ENCODE data around the gene ALDH8A1. TPM values are rescaled to one million over a fixed set of nuclear protein-coding genes. Genes with fewer than 3 reads are reported as not detected.

ALDH8A1 gene
- total and polyA plus RNA-seq, 4 donors = 0.30 to 1.1 (median 0.57) TPM

DNA sequence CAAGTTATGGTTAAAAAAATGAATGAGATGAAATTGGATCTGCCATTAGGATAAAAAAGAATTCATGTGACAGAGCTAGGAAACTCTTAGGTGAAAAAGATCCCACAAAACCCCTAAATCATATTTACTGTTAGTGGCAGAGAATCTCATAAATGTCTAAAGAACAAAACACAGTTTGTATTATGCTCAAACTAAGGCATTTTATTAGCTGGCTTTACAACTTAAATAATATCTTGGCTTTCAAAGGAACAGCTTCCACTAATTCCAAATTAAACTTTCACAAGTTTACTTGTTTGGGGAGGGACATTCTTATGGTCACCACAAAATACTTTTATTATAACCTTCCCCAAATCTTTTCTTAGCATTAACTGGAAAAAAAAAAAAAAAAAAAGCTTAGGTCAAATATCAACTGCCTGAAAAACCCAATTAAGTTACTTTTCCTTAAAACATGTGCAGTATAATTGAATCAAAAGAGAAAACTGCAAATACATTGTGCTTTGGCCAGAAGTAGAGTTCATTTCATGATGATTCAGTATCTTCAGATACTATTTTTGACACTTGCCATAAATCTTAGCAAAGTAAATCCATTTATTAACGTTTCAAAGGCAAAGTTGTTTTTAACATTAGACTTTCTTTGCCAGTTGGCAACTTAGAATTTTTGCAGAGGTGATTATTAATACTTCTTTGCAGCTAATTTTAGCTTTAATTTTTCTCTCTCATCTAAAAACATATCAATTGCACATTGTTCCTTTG is 14.7 kb upstream of the ALDH8A1 start:
- ATAC-seq (ENCODE audit: insufficient read depth, low FRiP score) = no peak
- Histone ChIP-seq H3K27ac (ENCODE audit: low read depth in 1 of 2, low read length in 1 of 2) (no peak overlapping the region), H3K4me3 (no peak overlapping the region), H3K36me3 (ENCODE audit: control insufficient read depth in 4 of 4, insufficient read depth in 4 of 4, low read length in 4 of 4) (peaks cover 0 to 19% (median 14%) of the 10 kb centered on the region in 4 donors), H3K4me1 (ENCODE audit: control insufficient read depth in 5 of 5, insufficient read depth in 5 of 5, low read length in 5 of 5) (no peaks in the 10 kb centered on the region), H3K9ac (ENCODE audit: insufficient read depth in 1 of 2, low read length in 2 of 2) (no peak overlapping the region), H3K27me3 (ENCODE audit: control insufficient read depth in 3 of 3, insufficient read depth in 3 of 3, low read length in 2 of 3) (no peaks in the 10 kb centered on the region), H3K9me3 (ENCODE audit: control insufficient read depth in 4 of 4, insufficient read depth in 3 of 4, low read length in 3 of 4) (peaks cover 0 to 2% (median 0%) of the 10 kb centered on the region in 4 donors)
- WGBS, 2 donors = 73 to 76% methylated on average over 1 of the region's 1 CpG
- DNase-seq = no peak
- TF ChIP-seq, protein P1, sequence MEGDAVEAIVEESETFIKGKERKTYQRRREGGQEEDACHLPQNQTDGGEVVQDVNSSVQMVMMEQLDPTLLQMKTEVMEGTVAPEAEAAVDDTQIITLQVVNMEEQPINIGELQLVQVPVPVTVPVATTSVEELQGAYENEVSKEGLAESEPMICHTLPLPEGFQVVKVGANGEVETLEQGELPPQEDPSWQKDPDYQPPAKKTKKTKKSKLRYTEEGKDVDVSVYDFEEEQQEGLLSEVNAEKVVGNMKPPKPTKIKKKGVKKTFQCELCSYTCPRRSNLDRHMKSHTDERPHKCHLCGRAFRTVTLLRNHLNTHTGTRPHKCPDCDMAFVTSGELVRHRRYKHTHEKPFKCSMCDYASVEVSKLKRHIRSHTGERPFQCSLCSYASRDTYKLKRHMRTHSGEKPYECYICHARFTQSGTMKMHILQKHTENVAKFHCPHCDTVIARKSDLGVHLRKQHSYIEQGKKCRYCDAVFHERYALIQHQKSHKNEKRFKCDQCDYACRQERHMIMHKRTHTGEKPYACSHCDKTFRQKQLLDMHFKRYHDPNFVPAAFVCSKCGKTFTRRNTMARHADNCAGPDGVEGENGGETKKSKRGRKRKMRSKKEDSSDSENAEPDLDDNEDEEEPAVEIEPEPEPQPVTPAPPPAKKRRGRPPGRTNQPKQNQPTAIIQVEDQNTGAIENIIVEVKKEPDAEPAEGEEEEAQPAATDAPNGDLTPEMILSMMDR (IDR thresholded peaks at IDR 0.05; ENCODE audit: control extremely low read depth, extremely low read depth) = no peak

DNA sequence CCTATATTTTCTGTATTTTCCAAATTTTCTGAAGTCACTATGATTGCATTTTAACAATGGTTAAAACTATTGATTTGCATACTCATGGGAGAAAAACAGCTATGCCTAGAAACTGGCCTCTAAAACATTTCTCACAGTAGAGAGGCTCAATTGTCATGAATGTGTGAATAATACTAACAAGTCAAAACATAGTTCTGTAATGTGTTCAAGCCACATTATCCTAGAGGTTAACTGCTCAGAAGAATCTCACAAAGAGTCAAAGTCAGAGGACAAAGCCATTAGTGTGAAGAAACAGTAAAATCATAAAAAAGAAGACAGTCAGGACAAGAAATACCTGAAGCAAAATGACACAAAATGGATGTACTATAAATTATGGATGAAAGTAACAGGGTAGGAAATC is 12.5 kb upstream of the ALDH8A1 start:
- Histone ChIP-seq H3K9ac (ENCODE audit: insufficient read depth in 1 of 2, low read length in 2 of 2) (no peak overlapping the region), H3K9me3 (ENCODE audit: control insufficient read depth in 4 of 4, insufficient read depth in 3 of 4, low read length in 3 of 4) (peaks cover 0 to 2% (median 1%) of the 10 kb centered on the region in 4 donors), H3K27me3 (ENCODE audit: control insufficient read depth in 3 of 3, insufficient read depth in 3 of 3, low read length in 2 of 3) (no peaks in the 10 kb centered on the region), H3K36me3 (ENCODE audit: control insufficient read depth in 4 of 4, insufficient read depth in 4 of 4, low read length in 4 of 4) (peaks cover 0 to 17% (median 15%) of the 10 kb centered on the region in 4 donors), H3K4me1 (ENCODE audit: control insufficient read depth in 5 of 5, insufficient read depth in 5 of 5, low read length in 5 of 5) (no peaks in the 10 kb centered on the region), H3K27ac (ENCODE audit: low read depth in 1 of 2, low read length in 1 of 2) (no peak overlapping the region), H3K4me3 (no peak overlapping the region)
- TF ChIP-seq, protein P1 (IDR thresholded peaks at IDR 0.05; ENCODE audit: control extremely low read depth, extremely low read depth) = no peak
- DNase-seq (no peak), ATAC-seq (ENCODE audit: insufficient read depth, low FRiP score) (no peak)

DNA sequence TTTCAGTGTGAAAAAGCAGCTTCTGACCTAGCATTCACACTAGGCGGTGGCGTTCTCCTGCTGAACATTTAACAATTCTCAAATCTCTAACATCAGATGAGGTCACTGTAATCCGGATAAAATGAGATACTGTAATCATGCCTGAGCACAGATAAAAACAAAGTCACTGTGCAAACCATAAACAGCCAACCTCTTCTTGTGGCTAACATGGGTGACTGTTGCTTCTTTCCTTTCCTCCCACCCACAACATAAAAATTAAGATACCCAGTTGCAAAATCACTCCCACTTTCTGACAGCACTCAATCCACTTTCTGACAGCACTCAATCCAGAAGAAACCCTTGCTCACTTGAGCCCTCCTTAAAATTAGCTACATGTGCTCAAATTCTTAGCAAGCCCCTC is 11.5 kb upstream of the ALDH8A1 start:
- no peak overlapping the region for H3K27ac ChIP-seq (ENCODE audit: low read depth in 1 of 2, low read length in 1 of 2)
- DNase-seq (no peak), ATAC-seq (ENCODE audit: insufficient read depth, low FRiP score) (no peak)
- no peak overlapping the region for H3K4me3 ChIP-seq
- TF ChIP-seq, protein P1 (IDR thresholded peaks at IDR 0.05; ENCODE audit: control extremely low read depth, extremely low read depth) = no peak
- no peaks in the 10 kb centered on the region for H3K4me1 ChIP-seq (ENCODE audit: control insufficient read depth in 5 of 5, insufficient read depth in 5 of 5, low read length in 5 of 5)
- WGBS, 2 donors = 93 to 98% methylated on average over 3 of the region's 3 CpGs
- peaks cover 0 to 2% (median 1%) of the 10 kb centered on the region in 4 donors for H3K9me3 ChIP-seq (ENCODE audit: control insufficient read depth in 4 of 4, insufficient read depth in 3 of 4, low read length in 3 of 4)
- H3K36me3 ChIP-seq (ENCODE audit: control insufficient read depth in 4 of 4, insufficient read depth in 4 of 4, low read length in 4 of 4) = peaks cover 0 to 16% (median 15%) of the 10 kb centered on the region in 4 donors
- H3K9ac ChIP-seq (ENCODE audit: insufficient read depth in 1 of 2, low read length in 2 of 2) = no peak overlapping the region
- H3K27me3 ChIP-seq (ENCODE audit: control insufficient read depth in 3 of 3, insufficient read depth in 3 of 3, low read length in 2 of 3) = no peaks in the 10 kb centered on the region
